Calu3 (cell line): ENCODE measurements around the gene ASGR1. TPM values are rescaled to one million over a fixed set of nuclear protein-coding genes. Genes with fewer than 3 reads are reported as not detected.
A peak's percentile ranks its signal among the peaks of the same experiment; 100 is the strongest.

Experiments
- BruUV-seq: library from RNA; stranded (reverse); fragments of 400-500 nt; replicated peaks from 2 replicates; lab custom pipeline; 2021; lab: Mats Ljungman, UMichigan
- CTCF ChIA-PET: fragments of 300-600 bp; sonication (Branson Sonifier 250); formaldehyde crosslinking; loops from one replicate; lab custom pipeline; 2022; ENCODE audit warnings: antibody characterized with exemption; lab: Charles Lee
- DNase-seq: peaks from one replicate; pipeline ENCODE4 v3.0.0; 2022
- H3K27ac Mint-ChIP-seq: one replicate; pipeline ENCODE4 v1.8.0; 2022; ENCODE audit warnings: mixed read lengths; ENCODE audit not compliant: unreplicated experiment
- H3K27me3 Mint-ChIP-seq: one replicate; pipeline ENCODE4 v1.8.0; 2022; ENCODE audit warnings: mixed read lengths; ENCODE audit not compliant: unreplicated experiment
- H3K36me3 Mint-ChIP-seq: one replicate; pipeline ENCODE4 v1.8.0; 2022; ENCODE audit warnings: mild to moderate bottlenecking, moderate library complexity, mixed read lengths; ENCODE audit not compliant: insufficient read depth, unreplicated experiment
- H3K4me1 Mint-ChIP-seq: one replicate; pipeline ENCODE4 v1.8.0; 2022; ENCODE audit warnings: mild to moderate bottlenecking, low read depth, mixed read lengths; ENCODE audit not compliant: unreplicated experiment
- H3K4me3 Mint-ChIP-seq: one replicate; pipeline ENCODE4 v1.8.0; 2022; ENCODE audit warnings: mild to moderate bottlenecking, low read depth, moderate library complexity, mixed read lengths; ENCODE audit not compliant: unreplicated experiment
- H3K9me3 Mint-ChIP-seq: one replicate; pipeline ENCODE4 v1.8.0; 2022; ENCODE audit warnings: low read depth, mixed read lengths; ENCODE audit not compliant: unreplicated experiment
- CTCF ChIP-seq: fragments of 200-600 bp; IDR thresholded peaks from one replicate; pipeline ENCODE4 v1.8.0; 2022; ENCODE audit warnings: antibody characterized with exemption; ENCODE audit not compliant: unreplicated experiment
- intact Hi-C: fragments of 100-400 bp; cut with micrococcal nuclease; formaldehyde crosslinking; loops from one replicate; pipeline ENCODE4 v1.10.0; 2022; ENCODE audit not compliant: unreplicated experiment
- total RNA-seq: library from RNA; stranded (reverse); gene quantifications from 2 replicates; pipeline ENCODE4 v1.2.3, GENCODE V29; 2022

ASGR1 gene
- total RNA-seq, 1 experiment from 2014 or later: 0.26 TPM

- no peak for DNase-seq
- H3K27me3 Mint-ChIP-seq: peaks cover 21% of the 10 kb centered on the region
- H3K4me1 Mint-ChIP-seq: no peaks in the 10 kb centered on the region
- H3K9me3 Mint-ChIP-seq: no peaks in the 10 kb centered on the region
- no peak for TF ChIP-seq CTCF
- H3K36me3 Mint-ChIP-seq: no peaks in the 10 kb centered on the region
- CTCF ChIA-PET: no interaction called here
- no peak overlapping the region for H3K27ac Mint-ChIP-seq
- no TSS peak for BruUV-seq
- H3K4me3 Mint-ChIP-seq: no peak overlapping the region
- intact Hi-C loops: no loop called here
Measured at GRCh38 chr17:7192271-7192937, 13.2 kb upstream of the ASGR1 start.

- Mint-ChIP-seq H3K4me3 (no peak overlapping the region), H3K27ac (no peak overlapping the region), H3K4me1 (peaks cover 2% of the 10 kb centered on the region), H3K27me3 (peaks cover 26% of the 10 kb centered on the region), H3K36me3 (no peaks in the 10 kb centered on the region), H3K9me3 (no peaks in the 10 kb centered on the region)
- BruUV-seq: no TSS peak
- CTCF ChIA-PET: interaction anchor here (0.7 kb wide), 1 partner anchor 58 kb away, joined by 5 read pairs; no protein-coding TSS in a partner anchor
- peak; percentile 50 for DNase-seq
- intact Hi-C loops: no loop called here
- no peak for TF ChIP-seq CTCF
Measured at GRCh38 chr17:7191571-7192270, 12.6 kb upstream of the ASGR1 start.

GRCh38 chr17:7191069-7191468, 11.9 kb upstream of the ASGR1 start:
- no peak for TF ChIP-seq CTCF
- H3K36me3 Mint-ChIP-seq: no peaks in the 10 kb centered on the region
- CTCF ChIA-PET: interaction anchor here (0.7 kb wide), 1 partner anchor 58 kb away, joined by 5 read pairs; no protein-coding TSS in a partner anchor
- intact Hi-C loops: no loop called here
- peaks cover 8% of the 10 kb centered on the region for H3K4me1 Mint-ChIP-seq
- no peaks in the 10 kb centered on the region for H3K9me3 Mint-ChIP-seq
- peaks cover 32% of the 10 kb centered on the region for H3K27me3 Mint-ChIP-seq
- no TSS peak for BruUV-seq
- no peak overlapping the region for H3K4me3 Mint-ChIP-seq
- DNase-seq: no peak
- no peak overlapping the region for H3K27ac Mint-ChIP-seq

- intact Hi-C loops: no loop called here
- H3K4me3 Mint-ChIP-seq: no peak overlapping the region
- peaks cover 34% of the 10 kb centered on the region for H3K27me3 Mint-ChIP-seq
- no peak for DNase-seq
- no peaks in the 10 kb centered on the region for H3K9me3 Mint-ChIP-seq
- no peak overlapping the region for H3K27ac Mint-ChIP-seq
- BruUV-seq: no TSS peak
- peaks cover 8% of the 10 kb centered on the region for H3K4me1 Mint-ChIP-seq
- CTCF ChIA-PET: no interaction called here
- H3K36me3 Mint-ChIP-seq: no peaks in the 10 kb centered on the region
- TF ChIP-seq CTCF: no peak
Measured at GRCh38 chr17:7190276-7190917, 11.2 kb upstream of the ASGR1 start.
